ENCODE measurements around the gene IL20.
"Not testable (repeated sequence)": the region's sequence is repeated elsewhere in the genome, so short reads cannot be mapped to it uniquely, and the experiment has no call there.

The IL20 gene

GRCh38 chr1:206846487-206846886 is 18.9 kb upstream of the IL20 start:
- no peaks in the 10 kb centered on the region for H3K27me3 ChIP-seq (ENCODE audit: control insufficient read depth, insufficient read depth, low read length)
- no peak overlapping the region for H3K9ac ChIP-seq (ENCODE audit: low read depth, low read length)
- no peaks in the 10 kb centered on the region for H3K9me3 ChIP-seq (ENCODE audit: control insufficient read depth, insufficient read depth, low read length)
- H3K36me3 ChIP-seq (ENCODE audit: control insufficient read depth, insufficient read depth, low read length), result no peaks in the 10 kb centered on the region
- no peak overlapping the region for H3K4me3 ChIP-seq (ENCODE audit: low read depth, low read length)
- H3K4me1 ChIP-seq (ENCODE audit: control insufficient read depth, insufficient read depth, low read length), result no peaks in the 10 kb centered on the region

DNA sequence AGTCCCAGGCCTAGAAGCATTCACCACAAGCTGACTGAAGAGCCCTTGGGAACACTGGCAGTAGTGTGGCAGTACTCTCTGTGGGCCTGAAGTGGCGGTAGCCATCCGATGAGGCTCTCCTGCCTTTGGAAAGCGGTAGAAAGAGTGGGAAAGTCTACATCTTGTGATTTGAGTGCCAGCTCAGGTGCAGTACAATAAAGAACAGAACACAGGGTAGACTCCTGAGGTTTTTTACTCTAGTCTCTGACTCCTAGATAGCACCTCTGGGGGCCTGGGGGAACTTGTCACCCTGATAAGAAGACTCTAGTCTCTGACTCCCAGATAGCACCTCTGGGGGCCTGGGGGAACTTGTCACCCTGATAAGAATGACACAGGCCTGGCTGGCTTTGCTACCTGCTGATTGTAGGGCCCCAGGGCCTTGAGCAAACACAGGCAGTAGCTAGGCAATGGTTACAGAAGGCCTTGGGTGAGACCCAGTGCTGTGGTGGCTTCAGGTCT is 18.0 kb upstream of the IL20 start:
- no peaks in the 10 kb centered on the region for H3K4me1 ChIP-seq (ENCODE audit: control insufficient read depth, insufficient read depth, low read length)
- H3K9me3 ChIP-seq (ENCODE audit: control insufficient read depth, insufficient read depth, low read length), result no peaks in the 10 kb centered on the region
- no peaks in the 10 kb centered on the region for H3K27me3 ChIP-seq (ENCODE audit: control insufficient read depth, insufficient read depth, low read length)
- no peak overlapping the region for H3K4me3 ChIP-seq (ENCODE audit: low read depth, low read length)
- no peaks in the 10 kb centered on the region for H3K36me3 ChIP-seq (ENCODE audit: control insufficient read depth, insufficient read depth, low read length)
- no peak overlapping the region for H3K9ac ChIP-seq (ENCODE audit: low read depth, low read length)

- Histone ChIP-seq H3K4me3 (ENCODE audit: low read depth, low read length) (no peak overlapping the region), H3K4me1 (ENCODE audit: control insufficient read depth, insufficient read depth, low read length) (no peaks in the 10 kb centered on the region), H3K36me3 (ENCODE audit: control insufficient read depth, insufficient read depth, low read length) (no peaks in the 10 kb centered on the region), H3K9me3 (ENCODE audit: control insufficient read depth, insufficient read depth, low read length) (no peaks in the 10 kb centered on the region), H3K27me3 (ENCODE audit: control insufficient read depth, insufficient read depth, low read length) (no peaks in the 10 kb centered on the region), H3K9ac (ENCODE audit: low read depth, low read length) (no peak overlapping the region)
These were observed 17.5 kb upstream of the IL20 start for GRCh38 chr1:206847946-206848345.

DNA sequence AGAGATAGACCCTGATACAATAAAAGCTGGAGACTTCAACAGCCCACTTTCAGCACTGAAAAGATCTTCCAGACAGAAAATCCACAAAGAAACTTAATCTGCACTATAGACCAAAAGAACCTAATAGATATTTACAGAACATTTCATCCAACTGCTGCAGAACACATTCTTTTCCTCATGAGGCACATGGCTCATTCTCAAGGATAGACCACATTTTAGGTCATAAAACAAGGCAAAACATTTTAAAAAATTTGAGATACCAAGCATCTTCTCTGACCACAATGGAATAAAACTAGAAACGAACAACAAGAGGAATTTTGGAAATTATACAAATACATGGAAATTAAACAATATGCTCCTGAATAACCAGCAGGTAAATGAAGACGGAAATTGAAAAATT is 15.0 kb upstream of the IL20 start:
- no peaks in the 10 kb centered on the region for H3K36me3 ChIP-seq (ENCODE audit: control insufficient read depth, insufficient read depth, low read length)
- no peaks in the 10 kb centered on the region for H3K9me3 ChIP-seq (ENCODE audit: control insufficient read depth, insufficient read depth, low read length)
- H3K9ac ChIP-seq (ENCODE audit: low read depth, low read length), result no peak overlapping the region
- H3K27me3 ChIP-seq (ENCODE audit: control insufficient read depth, insufficient read depth, low read length), result no peaks in the 10 kb centered on the region
- H3K4me3 ChIP-seq (ENCODE audit: low read depth, low read length), result no peak overlapping the region
- H3K4me1 ChIP-seq (ENCODE audit: control insufficient read depth, insufficient read depth, low read length), result no peaks in the 10 kb centered on the region

- no peak overlapping the region for H3K4me3 ChIP-seq (ENCODE audit: low read depth, low read length)
- H3K27me3 ChIP-seq (ENCODE audit: control insufficient read depth, insufficient read depth, low read length), result no peaks in the 10 kb centered on the region
- H3K36me3 ChIP-seq (ENCODE audit: control insufficient read depth, insufficient read depth, low read length), result no peaks in the 10 kb centered on the region
- no peaks in the 10 kb centered on the region for H3K4me1 ChIP-seq (ENCODE audit: control insufficient read depth, insufficient read depth, low read length)
- H3K9ac ChIP-seq (ENCODE audit: low read depth, low read length), result no peak overlapping the region
- H3K9me3 ChIP-seq (ENCODE audit: control insufficient read depth, insufficient read depth, low read length), result no peaks in the 10 kb centered on the region
These were observed 13.9 kb upstream of the IL20 start for GRCh38 chr1:206851341-206852010.

DNA sequence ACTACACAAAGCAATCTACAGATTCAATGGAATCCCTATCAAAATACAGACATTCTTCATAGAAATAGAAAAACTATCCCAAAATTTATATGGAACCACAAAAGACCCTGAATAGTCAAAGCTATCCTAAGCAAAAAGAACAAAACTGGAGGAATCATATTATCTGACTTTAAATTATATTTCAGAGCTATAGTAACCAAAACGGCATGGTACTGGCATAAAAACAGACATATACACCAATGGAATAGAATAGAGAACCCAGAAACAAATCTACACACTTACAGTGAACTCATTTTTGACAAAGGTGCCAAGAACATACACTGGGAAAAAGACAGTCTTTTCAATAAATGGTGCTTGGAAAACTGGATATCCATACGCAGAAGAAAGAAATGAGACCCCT is 12.8 kb upstream of the IL20 start:
- H3K36me3 ChIP-seq (ENCODE audit: control insufficient read depth, insufficient read depth, low read length); H3K4me3 ChIP-seq (ENCODE audit: low read depth, low read length); H3K27me3 ChIP-seq (ENCODE audit: control insufficient read depth, insufficient read depth, low read length); H3K4me1 ChIP-seq (ENCODE audit: control insufficient read depth, insufficient read depth, low read length); H3K9me3 ChIP-seq (ENCODE audit: control insufficient read depth, insufficient read depth, low read length); H3K9ac ChIP-seq (ENCODE audit: low read depth, low read length): not testable (repeated sequence)

DNA sequence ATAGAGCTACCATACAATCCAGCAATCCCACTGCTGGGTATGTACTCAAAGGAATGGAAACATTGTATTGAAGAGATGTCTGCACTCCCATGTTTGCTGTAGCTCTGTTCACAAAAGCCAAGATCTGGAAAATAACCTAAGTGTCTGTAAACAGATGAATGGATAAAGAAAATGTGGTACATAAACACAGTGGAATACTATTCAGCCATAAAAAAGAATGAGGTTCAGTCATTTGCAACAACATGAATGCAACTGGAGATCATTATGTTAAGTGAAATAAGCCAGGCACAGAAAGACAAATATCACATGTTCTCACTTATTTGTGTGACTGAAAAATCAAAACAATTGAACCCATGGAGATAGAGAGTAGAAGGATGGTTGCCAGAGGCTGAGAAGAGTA is 11.7 kb upstream of the IL20 start:
- H3K9ac ChIP-seq (ENCODE audit: low read depth, low read length), result not testable (repeated sequence)

DNA sequence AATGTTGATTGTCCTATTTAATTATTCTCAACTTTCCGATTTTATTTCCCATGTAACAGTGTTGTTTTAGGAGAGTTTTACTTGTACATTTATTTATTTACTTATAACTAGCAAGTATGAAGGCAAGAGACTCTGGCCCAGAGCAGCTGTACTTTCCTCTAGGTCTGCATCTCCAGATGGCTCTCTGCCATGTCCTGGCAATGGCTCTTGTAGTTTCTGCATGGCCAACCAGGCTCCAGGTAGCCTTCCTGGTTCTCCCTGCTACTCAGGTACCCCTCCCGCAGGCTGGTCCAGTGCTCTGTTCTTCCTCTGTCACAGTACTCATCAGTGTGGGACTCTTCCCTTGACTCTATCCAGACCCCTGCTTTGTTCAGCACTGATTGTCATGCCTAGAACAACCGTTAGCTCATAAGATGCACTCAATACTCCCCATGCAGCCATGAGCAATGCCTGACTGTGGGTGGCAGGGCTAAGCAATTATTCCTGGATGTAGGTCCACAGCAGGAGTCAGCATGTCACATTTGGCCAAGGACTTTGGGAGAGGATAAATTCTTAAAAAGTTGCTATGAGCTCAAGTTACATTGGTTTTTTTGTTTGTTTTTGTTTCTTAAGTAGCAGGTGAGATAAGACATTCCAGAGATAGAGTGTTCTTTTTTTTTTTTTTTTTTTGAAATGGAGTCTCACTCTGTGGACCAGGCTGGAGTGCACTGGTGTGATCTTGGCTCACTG is 10.9 kb upstream of the IL20 start:
- Histone ChIP-seq H3K4me3 (ENCODE audit: low read depth, low read length) (no peak overlapping the region), H3K4me1 (ENCODE audit: control insufficient read depth, insufficient read depth, low read length) (no peaks in the 10 kb centered on the region), H3K9ac (ENCODE audit: low read depth, low read length) (no peak overlapping the region), H3K27me3 (ENCODE audit: control insufficient read depth, insufficient read depth, low read length) (no peaks in the 10 kb centered on the region), H3K9me3 (ENCODE audit: control insufficient read depth, insufficient read depth, low read length) (no peaks in the 10 kb centered on the region), H3K36me3 (ENCODE audit: control insufficient read depth, insufficient read depth, low read length) (no peaks in the 10 kb centered on the region)

More for the DNA sequence above, 11.7 kb upstream of the IL20 start:
- not testable (repeated sequence) for H3K4me1 ChIP-seq (ENCODE audit: control insufficient read depth, insufficient read depth, low read length); H3K4me3 ChIP-seq (ENCODE audit: low read depth, low read length); H3K9me3 ChIP-seq (ENCODE audit: control insufficient read depth, insufficient read depth, low read length); H3K27me3 ChIP-seq (ENCODE audit: control insufficient read depth, insufficient read depth, low read length); H3K36me3 ChIP-seq (ENCODE audit: control insufficient read depth, insufficient read depth, low read length)

DNA sequence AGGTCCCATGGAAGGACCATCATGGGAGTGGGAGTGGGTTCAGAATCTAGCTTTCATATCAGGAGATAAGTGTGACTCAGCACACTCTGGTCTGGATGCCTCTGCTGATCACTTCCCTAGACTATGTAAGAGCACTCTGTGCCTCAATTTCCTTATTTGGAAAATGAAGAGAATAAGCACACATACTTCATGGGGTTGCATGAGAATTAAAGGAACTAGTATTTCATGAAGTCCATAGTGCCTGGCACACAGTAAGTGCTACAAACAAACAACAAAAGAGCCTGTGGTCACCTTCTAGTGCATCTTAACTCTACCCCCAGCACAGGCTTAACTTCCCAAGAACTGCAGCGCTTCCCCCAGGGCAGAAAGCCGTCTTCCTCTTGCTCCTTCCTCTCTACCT is 9.6 kb upstream of the IL20 start:
- Histone ChIP-seq H3K9me3 (ENCODE audit: control insufficient read depth, insufficient read depth, low read length) (no peaks in the 10 kb centered on the region), H3K27me3 (ENCODE audit: control insufficient read depth, insufficient read depth, low read length) (no peaks in the 10 kb centered on the region), H3K4me3 (ENCODE audit: low read depth, low read length) (no peak overlapping the region)

GRCh38 chr1:206856674-206857464 is 8.6 kb upstream of the IL20 start:
- no peaks in the 10 kb centered on the region for H3K36me3 ChIP-seq (ENCODE audit: control insufficient read depth, insufficient read depth, low read length)
- H3K9me3 ChIP-seq (ENCODE audit: control insufficient read depth, insufficient read depth, low read length), result no peaks in the 10 kb centered on the region
- no peak overlapping the region for H3K4me3 ChIP-seq (ENCODE audit: low read depth, low read length)
- no peak overlapping the region for H3K9ac ChIP-seq (ENCODE audit: low read depth, low read length)
- H3K27me3 ChIP-seq (ENCODE audit: control insufficient read depth, insufficient read depth, low read length), result no peaks in the 10 kb centered on the region
- H3K4me1 ChIP-seq (ENCODE audit: control insufficient read depth, insufficient read depth, low read length), result no peaks in the 10 kb centered on the region

More for the DNA sequence above, 9.6 kb upstream of the IL20 start:
- no peaks in the 10 kb centered on the region for H3K4me1 ChIP-seq (ENCODE audit: control insufficient read depth, insufficient read depth, low read length)
- no peaks in the 10 kb centered on the region for H3K36me3 ChIP-seq (ENCODE audit: control insufficient read depth, insufficient read depth, low read length)
- no peak overlapping the region for H3K9ac ChIP-seq (ENCODE audit: low read depth, low read length)

DNA sequence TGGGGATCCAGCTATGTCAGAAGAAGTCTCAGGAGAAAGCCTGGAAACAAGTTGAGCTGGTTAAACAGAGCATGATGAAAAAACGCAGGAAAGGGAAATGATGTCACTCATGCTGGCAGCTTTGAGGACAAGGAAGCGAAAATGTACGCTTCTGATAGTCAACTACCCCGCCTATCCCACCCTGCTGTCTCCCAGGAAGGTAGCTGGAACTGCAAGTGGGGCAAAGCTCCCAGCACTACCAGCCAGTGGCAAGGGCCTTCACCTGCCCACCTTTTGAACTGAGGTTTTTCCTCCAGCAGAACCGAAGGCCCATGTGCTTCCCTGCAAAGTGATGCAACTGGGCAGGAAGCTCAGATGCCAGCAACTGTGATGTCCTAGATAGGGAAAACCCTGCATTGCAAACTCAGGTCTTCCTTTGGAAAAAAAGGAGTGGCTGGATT is 6.3 kb upstream of the IL20 start:
- Histone ChIP-seq H3K36me3 (ENCODE audit: control insufficient read depth, insufficient read depth, low read length) (no peaks in the 10 kb centered on the region), H3K9me3 (ENCODE audit: control insufficient read depth, insufficient read depth, low read length) (no peaks in the 10 kb centered on the region), H3K4me1 (ENCODE audit: control insufficient read depth, insufficient read depth, low read length) (no peaks in the 10 kb centered on the region), H3K9ac (ENCODE audit: low read depth, low read length) (no peak overlapping the region), H3K4me3 (ENCODE audit: low read depth, low read length) (no peak overlapping the region), H3K27me3 (ENCODE audit: control insufficient read depth, insufficient read depth, low read length) (no peaks in the 10 kb centered on the region)
